Renal cortex interstitium (tissue), 11 donors: Measurements from ENCODE around the gene CD40. TPM values are rescaled to one million over a fixed set of nuclear protein-coding genes. Genes with fewer than 3 reads are reported as not detected.

Experiments
- DNase-seq, 11 donors: peaks; one replicate each; pipeline ENCODE4 v3.0.0-alpha.2; 2013; ENCODE audit warnings: low read depth in 9 of 11, low spot score in 4 of 11; ENCODE audit errors: extremely low read depth in 1 of 11
- polyA plus RNA-seq, 3 donors: library from polyadenylated mRNA; unstranded; fragments of 120-200 nt; gene quantifications; one replicate each; pipeline ENCODE4 v1.2.1, GENCODE V29; 2013; ENCODE audit not compliant: insufficient read length in 3 of 3

CD40 gene
- polyA plus RNA-seq, 3 donors = 4.1 to 5.7 (median 5.3) TPM

- DNase-seq = no peak
Observed at GRCh38 chr20:46134716-46135115, 16.6 kb downstream of the CD40 start.

- no peak for DNase-seq
Observed at GRCh38 chr20:46135856-46136633, 17.9 kb downstream of the CD40 start.

GRCh38 chr20:46137816-46138215 lies 19.7 kb downstream of the CD40 start:
- no peak for DNase-seq

- DNase-seq = no peak
Observed at GRCh38 chr20:46139266-46139889, 21.3 kb downstream of the CD40 start.

GRCh38 chr20:46139908-46140482 lies 21.9 kb downstream of the CD40 start:
- DNase-seq = no peak

- no peak for DNase-seq
Observed at GRCh38 chr20:46142124-46142523, 24.0 kb downstream of the CD40 start.

GRCh38 chr20:46144432-46145025 lies 26.4 kb downstream of the CD40 start:
- DNase-seq = no peak

- DNase-seq = no peak
Observed at GRCh38 chr20:46145713-46146112, 27.6 kb downstream of the CD40 start.

- DNase-seq = no peak
Observed at GRCh38 chr20:46148313-46149208, 30.4 kb downstream of the CD40 start.

- DNase-seq = no peak
Observed at GRCh38 chr20:46150943-46151342, 32.8 kb downstream of the CD40 start.

- no peak for DNase-seq
Observed at GRCh38 chr20:46151936-46152335, 33.8 kb downstream of the CD40 start.

- no peak for DNase-seq
Observed at GRCh38 chr20:46152824-46153586, 34.9 kb downstream of the CD40 start.

GRCh38 chr20:46154305-46154704 lies 36.2 kb downstream of the CD40 start:
- DNase-seq = no peak

GRCh38 chr20:46154796-46155195 lies 36.7 kb downstream of the CD40 start:
- DNase-seq = no peak

GRCh38 chr20:46156065-46156464 lies 38.0 kb downstream of the CD40 start:
- DNase-seq = no peak

- DNase-seq = no peak
Observed at GRCh38 chr20:46157076-46157592, 39.0 kb downstream of the CD40 start.

GRCh38 chr20:46157625-46158024 lies 39.5 kb downstream of the CD40 start:
- DNase-seq = peak in 1 of 11 donors; percentile 12

- DNase-seq = no peak
Observed at GRCh38 chr20:46158476-46158987, 40.4 kb downstream of the CD40 start.
